ENCODE results near the gene KYAT1.

Gene KYAT1

GRCh38 chr9:128881884-128882676 lies at the start of gene KYAT1, which contains the start of gene LRRC8A:
TSS of gene KYAT1 (minus strand) at chr9:128881950. CDS start at chr9:128845405, 36,545 bp downstream.
TSS of gene LRRC8A (plus strand) at chr9:128882133. CDS start at chr9:128907165, 25,032 bp downstream.
- DNase-seq (ENCODE audit: low spot score), result peak; percentile 97

GRCh38 chr9:128929560-128929959 lies 47.8 kb upstream of the KYAT1 start:
- DNase-seq (ENCODE audit: low spot score), result no peak

- DNase-seq (ENCODE audit: low spot score), result no peak
These were observed 46.9 kb upstream of the KYAT1 start for GRCh38 chr9:128928624-128929023.

- DNase-seq (ENCODE audit: low spot score), result peak; percentile 65
These were observed 46.1 kb upstream of the KYAT1 start for GRCh38 chr9:128927731-128928411.

- DNase-seq (ENCODE audit: low spot score), result no peak
These were observed 41.7 kb upstream of the KYAT1 start for GRCh38 chr9:128923493-128923883.

- DNase-seq (ENCODE audit: low spot score), result peak; percentile 79
These were observed 40.4 kb upstream of the KYAT1 start for GRCh38 chr9:128921881-128922763.

GRCh38 chr9:128920381-128921058 lies 38.8 kb upstream of the KYAT1 start, which contains the start of gene PHYHD1:
TSS of gene PHYHD1 (plus strand) at chr9:128920982. CDS start at chr9:128922324, 1,342 bp downstream.
- DNase-seq (ENCODE audit: low spot score), result peak; percentile 75

GRCh38 chr9:128919402-128920089 lies 37.8 kb upstream of the KYAT1 start:
- no peak for DNase-seq (ENCODE audit: low spot score)

GRCh38 chr9:128918921-128919320 lies 37.2 kb upstream of the KYAT1 start:
- DNase-seq (ENCODE audit: low spot score), result no peak

- DNase-seq (ENCODE audit: low spot score), result peak; percentile 86
These were observed 35.5 kb upstream of the KYAT1 start for GRCh38 chr9:128917151-128917849.

GRCh38 chr9:128916745-128917144 lies 35.0 kb upstream of the KYAT1 start:
- no peak for DNase-seq (ENCODE audit: low spot score)

- DNase-seq (ENCODE audit: low spot score), result no peak
These were observed 34.5 kb upstream of the KYAT1 start for GRCh38 chr9:128916204-128916603.

- no peak for DNase-seq (ENCODE audit: low spot score)
These were observed 32.4 kb upstream of the KYAT1 start for GRCh38 chr9:128913995-128914772.

GRCh38 chr9:128913048-128913900 lies 31.5 kb upstream of the KYAT1 start:
- DNase-seq (ENCODE audit: low spot score), result no peak

- DNase-seq (ENCODE audit: low spot score), result peak; percentile 91
These were observed 30.6 kb upstream of the KYAT1 start for GRCh38 chr9:128912270-128912853.

- DNase-seq (ENCODE audit: low spot score), result peak; percentile 69
These were observed 29.8 kb upstream of the KYAT1 start for GRCh38 chr9:128911529-128912035.

GRCh38 chr9:128910906-128911305 lies 29.2 kb upstream of the KYAT1 start:
- DNase-seq (ENCODE audit: low spot score), result no peak

- no peak for DNase-seq (ENCODE audit: low spot score)
These were observed 28.1 kb upstream of the KYAT1 start for GRCh38 chr9:128909859-128910258.
